Pancreas (tissue), 10 donors: ENCODE data around the gene OR2W1. TPM values are rescaled to one million over a fixed set of nuclear protein-coding genes. Genes with fewer than 3 reads are reported as not detected.
A peak's percentile ranks its signal among the peaks of the same experiment; 100 is the strongest.

Source experiments
- ATAC-seq, 4 donors: fragments of 200-7000 bp; cut with Tn5 transposase; one replicate each; pipeline versions ENCODE4 v1.8.0 to v1.9.1; 2020; ENCODE audit warnings: mild to moderate bottlenecking in 4 of 4, moderate library complexity in 4 of 4
- DNase-seq, 6 donors: peaks; one replicate each; pipeline ENCODE4 v3.0.0-alpha.2; 2020
- FAIRE-seq: peaks from 2 replicates; lab custom pipeline; 2012; peaks lifted over from hg19 to GRCh38; lab: Jason Lieb, UNC
- H3K27ac ChIP-seq, 4 donors: fragments of 200-600 bp; sonication (generic); 1 replicate in 3 of 4; 2 replicates in 1 of 4; pipeline versions ENCODE4 v1.5.0 to v1.8.0; 2020
- H3K27me3 ChIP-seq, 4 donors: fragments of 200-600 bp; one replicate each; pipeline ENCODE4 v1.8.0; 2021
- H3K36me3 ChIP-seq, 3 donors: fragments of 200-600 bp; sonication (generic) in 1 of 3; one replicate each; pipeline versions ENCODE4 v1.5.0 to v1.8.0; 2020 to 2021
- H3K4me1 ChIP-seq, 3 donors: fragments of 200-600 bp; one replicate each; pipeline ENCODE4 v1.8.0; 2021
- H3K4me3 ChIP-seq, 4 donors: fragments of 200-600 bp; sonication (generic) in 2 of 4; one replicate each; pipeline versions ENCODE4 v1.5.0 to v1.8.0; 2020 to 2021
- H3K9me3 ChIP-seq, 4 donors: fragments of 200-600 bp; one replicate each; pipeline ENCODE4 v1.8.0; 2021
- CTCF ChIP-seq, 4 donors: fragments of 200-600 bp; sonication (generic) in 3 of 4; IDR thresholded peaks; one replicate each; pipeline versions ENCODE4 v1.5.0 to v1.8.0; 2021; ENCODE audit warnings: antibody characterized with exemption in 4 of 4
- WGBS, 2 donors: extraction: QIAGEN DNeasy Blood & Tissue Kit; methylation state at CpG; one replicate each; pipeline ENCODE4 v1.1.7; 2013; 5-methylcytosine and 5-hydroxymethylcytosine counted together
- intact Hi-C, 3 donors: fragments of 100-400 bp; cut with DNase I; formaldehyde crosslinking; loops; one replicate each; pipeline versions ENCODE4 v1.11.1 to v1.14.2; 2022
- polyA plus RNA-seq, 2 donors: library from polyadenylated mRNA; stranded (reverse); fragments of 200-250 nt; gene quantifications; one replicate each; pipeline ENCODE4 v1.2.3, GENCODE V29; 2013
- total RNA-seq, 6 donors: library from RNA; stranded (reverse); fragmentation: NEBNext Ultra II Directional in 4 of 6; extraction: Animal tissue kit (Norgen Biotek cat#: 25700) in 4 of 6; gene quantifications; one replicate each; pipeline versions ENCODE4 v1.2.1 to v1.2.4, GENCODE V29; 2021 to 2023
- donor health status: healthy with polysubstance abuse.
- donor health status: DM: no; HTN: no; CAD: no; lungs with moderate emphysema.
- donor health status: DM: no; HTN: no; CAD: no.
- donor health status: control.
- donor health status: control.
- donor health status: Bipolar disorder and iron deficiency.
- donor health status: DM: yes; HTN: yes; CAD: no.
- donor health status: DM: no; HTN: no; CAD: no.
- donor health status: DM: no; HTN: no; CAD: no.
- donor health status: DM: yes; HTN: yes; CAD: no.

Gene OR2W1
- total RNA-seq (not detected), polyA plus RNA-seq (not detected)

- H3K9me3 ChIP-seq: no peaks in the 10 kb centered on the region
- intact Hi-C loops: no loop called here
- no peak within 1 kb of the TSS for H3K27ac ChIP-seq
- no peak for TF ChIP-seq CTCF (IDR thresholded peaks at IDR 0.05)
- H3K27me3 ChIP-seq: peaks cover 0 to 41% (median 0%) of the 10 kb centered on the region in 4 donors
- no peak for FAIRE-seq
- ATAC-seq: no peak
- H3K4me3 ChIP-seq: no peak within 1 kb of the TSS
- H3K36me3 ChIP-seq: no peaks in the 10 kb centered on the region
- 47 to 63% methylated on average over 1 of the region's 1 CpG for WGBS, 2 donors
- H3K4me1 ChIP-seq: no peaks in the 10 kb centered on the region
- no peak for DNase-seq
These were observed at the start of gene OR2W1 for GRCh38 chr6:29045075-29045474. TSS of gene OR2W1 (minus strand) at chr6:29045175. CDS start at chr6:29045175, 0 bp downstream.

- no peak for FAIRE-seq
- H3K9me3 ChIP-seq: no peaks in the 10 kb centered on the region
- H3K4me1 ChIP-seq: no peaks in the 10 kb centered on the region
- WGBS, 2 donors: 43 to 50% methylated on average over 3 of the region's 3 CpGs
- no peak for TF ChIP-seq CTCF (IDR thresholded peaks at IDR 0.05)
- ATAC-seq: peak in 2 of 4 donors; percentile 36 to 60
- H3K27me3 ChIP-seq: no peaks in the 10 kb centered on the region
- H3K4me3 ChIP-seq: no peak overlapping the region
- intact Hi-C loops: no loop called here
- DNase-seq: no peak
- no peaks in the 10 kb centered on the region for H3K36me3 ChIP-seq
- H3K27ac ChIP-seq: no peak overlapping the region
These were observed 48.0 kb upstream of the OR2W1 start for GRCh38 chr6:29092957-29093356.

GRCh38 chr6:29087213-29087612 lies 42.2 kb upstream of the OR2W1 start, which contains the start of gene OR2B3:
TSS of gene OR2B3 (minus strand) at chr6:29087313. CDS start at chr6:29087248, 65 bp downstream.
- WGBS, 2 donors: 33 to 82% methylated on average over 1 of the region's 1 CpG
- Histone ChIP-seq H3K9me3 (no peaks in the 10 kb centered on the region), H3K27me3 (no peaks in the 10 kb centered on the region), H3K4me1 (no peaks in the 10 kb centered on the region), H3K27ac (no peak within 1 kb of the TSS), H3K36me3 (no peaks in the 10 kb centered on the region), H3K4me3 (no peak within 1 kb of the TSS)
- DNase-seq (no peak), FAIRE-seq (no peak), ATAC-seq (no peak)
- intact Hi-C loops: no loop called here
- no peak for TF ChIP-seq CTCF (IDR thresholded peaks at IDR 0.05)

- no peak for TF ChIP-seq CTCF (IDR thresholded peaks at IDR 0.05)
- FAIRE-seq (no peak), ATAC-seq (no peak), DNase-seq (peak in 1 of 6 donors; percentile 22)
- H3K27ac ChIP-seq: no peak overlapping the region
- 74 to 86% methylated on average over 15 of the region's 15 CpGs for WGBS, 2 donors
- H3K9me3 ChIP-seq: no peaks in the 10 kb centered on the region
- intact Hi-C loops: no loop called here
- no peaks in the 10 kb centered on the region for H3K36me3 ChIP-seq
- H3K4me1 ChIP-seq: no peaks in the 10 kb centered on the region
- H3K4me3 ChIP-seq: no peak overlapping the region
- H3K27me3 ChIP-seq: no peaks in the 10 kb centered on the region
These were observed 37.5 kb upstream of the OR2W1 start for GRCh38 chr6:29082457-29082856.

GRCh38 chr6:29081312-29081711 lies 36.3 kb upstream of the OR2W1 start:
- TF ChIP-seq CTCF (IDR thresholded peaks at IDR 0.05): no peak
- Histone ChIP-seq H3K4me3 (no peak overlapping the region), H3K36me3 (no peaks in the 10 kb centered on the region), H3K27me3 (no peaks in the 10 kb centered on the region), H3K9me3 (no peaks in the 10 kb centered on the region), H3K27ac (no peak overlapping the region), H3K4me1 (no peaks in the 10 kb centered on the region)
- no peak for ATAC-seq
- DNase-seq: no peak
- FAIRE-seq: no peak
- intact Hi-C loops: no loop called here
